ENCODE results near the gene PLEKHA5.

Gene PLEKHA5

DNA sequence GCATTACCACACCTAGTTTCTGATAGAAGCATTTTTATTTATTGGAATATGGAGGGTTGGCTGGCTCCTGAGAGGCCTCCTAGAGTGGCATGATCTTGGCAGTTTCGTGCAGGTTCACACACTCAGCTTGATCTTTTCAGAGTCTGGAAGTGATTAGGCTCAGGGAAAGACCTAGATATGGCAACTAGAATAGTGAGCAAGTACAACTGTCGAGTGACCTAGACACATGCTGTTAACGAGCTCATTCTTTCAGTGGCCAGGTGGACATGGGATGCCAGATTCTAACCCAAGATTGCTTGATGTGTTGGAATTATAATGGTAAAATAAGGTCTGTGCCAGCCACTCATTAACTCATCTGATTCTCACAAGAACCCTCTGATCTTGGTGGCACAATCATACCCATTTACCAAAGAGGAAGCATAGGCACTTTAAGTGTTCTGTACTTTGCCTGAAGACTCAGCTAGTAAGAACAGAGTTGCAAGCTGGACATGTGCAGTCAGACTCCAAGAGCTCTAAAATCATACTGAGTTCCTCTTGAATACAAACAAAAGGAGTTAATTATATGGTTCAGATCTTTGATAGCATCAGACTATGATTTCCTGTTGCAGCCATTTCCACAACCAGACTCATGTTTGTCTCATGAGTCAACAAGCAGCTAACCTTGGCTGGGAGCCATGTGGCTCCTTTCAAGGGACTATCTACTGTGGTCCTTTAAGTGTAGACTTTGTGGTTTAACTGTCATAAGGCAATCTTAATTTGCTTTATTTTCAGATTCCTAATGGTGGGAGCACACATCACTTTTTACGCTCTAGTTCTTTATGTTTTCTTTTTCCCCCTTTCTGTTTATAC lies 144.2 kb downstream of the PLEKHA5 start:
- in situ Hi-C loops (cut with MboI; ENCODE audit: low pct_unique_long_range_greater_than_20kb, low sequenced_read_pairs, unreplicated experiment) = no loop called here

DNA sequence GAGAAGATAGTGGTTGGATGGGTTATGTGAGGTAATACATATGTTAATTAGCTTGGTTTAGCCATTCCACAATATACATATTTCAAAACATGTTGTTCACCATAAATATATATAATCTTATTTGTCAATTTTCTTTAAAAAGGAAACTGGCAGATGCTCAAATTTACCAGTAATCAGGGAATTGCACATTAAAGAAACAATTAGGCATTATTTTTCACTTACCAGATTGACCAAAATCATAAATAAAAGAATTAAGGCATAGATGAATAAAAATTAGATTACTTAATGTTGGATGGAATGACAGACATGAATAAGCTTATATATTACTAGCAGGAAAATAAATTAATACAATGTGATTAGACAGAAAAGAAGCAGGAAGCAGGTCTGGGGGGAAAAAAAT lies 147.2 kb downstream of the PLEKHA5 start:
- no peak for DNase-seq (ENCODE audit: low spot score)
- in situ Hi-C loops (cut with MboI; ENCODE audit: low pct_unique_long_range_greater_than_20kb, low sequenced_read_pairs, unreplicated experiment) = no loop called here
- TF ChIP-seq CTCF (IDR thresholded peaks at IDR 0.05; ENCODE audit: extremely low read depth, insufficient read depth, missing control alignments) = no peak

More for the DNA sequence above, 144.2 kb downstream of the PLEKHA5 start:
- no peak for DNase-seq (ENCODE audit: low spot score)
- TF ChIP-seq CTCF (IDR thresholded peaks at IDR 0.05; ENCODE audit: extremely low read depth, insufficient read depth, missing control alignments) = no peak

DNA sequence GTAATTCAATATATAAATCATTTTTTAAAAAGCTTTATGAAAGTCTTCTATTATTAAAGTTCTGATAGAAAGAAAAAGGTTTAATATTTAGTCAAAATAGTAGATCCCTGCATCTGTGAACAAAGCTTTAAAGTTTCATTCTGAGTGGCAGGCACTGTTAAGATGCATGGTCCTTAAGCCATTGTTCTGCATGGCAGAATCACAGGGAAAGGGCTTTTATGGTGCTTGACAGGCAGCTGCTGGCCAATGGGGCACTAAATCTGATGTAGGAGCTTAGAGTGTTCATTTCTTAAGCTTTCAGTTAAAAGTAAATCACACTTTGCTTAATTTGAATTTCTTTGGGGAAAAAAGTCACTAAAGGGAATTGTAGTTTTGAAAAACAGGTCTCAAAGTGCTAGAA lies 148.2 kb downstream of the PLEKHA5 start:
- in situ Hi-C loops (cut with MboI; ENCODE audit: low pct_unique_long_range_greater_than_20kb, low sequenced_read_pairs, unreplicated experiment) = no loop called here
- DNase-seq (ENCODE audit: low spot score) = no peak
- TF ChIP-seq CTCF (IDR thresholded peaks at IDR 0.05; ENCODE audit: extremely low read depth, insufficient read depth, missing control alignments) = no peak

- TF ChIP-seq CTCF (IDR thresholded peaks at IDR 0.05; ENCODE audit: extremely low read depth, insufficient read depth, missing control alignments) = no peak
- in situ Hi-C loops (cut with MboI; ENCODE audit: low pct_unique_long_range_greater_than_20kb, low sequenced_read_pairs, unreplicated experiment) = no loop called here
- no peak for DNase-seq (ENCODE audit: low spot score)
Observed at GRCh38 chr12:19278407-19278806, 148.9 kb downstream of the PLEKHA5 start.

DNA sequence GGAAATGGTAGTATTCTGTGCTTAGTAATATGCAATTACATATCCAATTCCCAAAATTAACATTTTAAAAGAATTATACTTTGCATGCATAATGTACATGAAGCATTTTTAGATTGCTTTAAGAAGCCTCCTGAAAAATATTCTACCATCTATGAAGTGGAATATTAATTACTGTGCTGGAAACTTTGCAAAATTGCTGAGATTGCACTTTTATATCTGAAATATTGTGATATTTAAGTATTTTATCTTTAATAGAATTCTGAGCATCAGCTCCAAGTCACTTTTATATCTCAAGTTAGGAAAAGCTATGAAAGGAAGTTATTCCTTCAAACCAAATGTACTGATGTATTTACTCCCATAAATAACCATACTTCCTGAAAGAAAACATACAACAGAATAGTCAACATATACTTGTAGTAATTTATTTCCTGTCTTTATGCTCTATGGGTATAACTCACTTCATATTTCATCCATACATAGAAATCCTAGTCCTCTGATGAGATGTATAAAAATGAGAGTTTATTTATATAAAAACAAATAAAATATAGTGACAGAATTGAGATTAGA lies 152.7 kb downstream of the PLEKHA5 start:
- DNase-seq (ENCODE audit: low spot score) = no peak
- in situ Hi-C loops (cut with MboI; ENCODE audit: low pct_unique_long_range_greater_than_20kb, low sequenced_read_pairs, unreplicated experiment) = no loop called here
- no peak for TF ChIP-seq CTCF (IDR thresholded peaks at IDR 0.05; ENCODE audit: extremely low read depth, insufficient read depth, missing control alignments)

DNA sequence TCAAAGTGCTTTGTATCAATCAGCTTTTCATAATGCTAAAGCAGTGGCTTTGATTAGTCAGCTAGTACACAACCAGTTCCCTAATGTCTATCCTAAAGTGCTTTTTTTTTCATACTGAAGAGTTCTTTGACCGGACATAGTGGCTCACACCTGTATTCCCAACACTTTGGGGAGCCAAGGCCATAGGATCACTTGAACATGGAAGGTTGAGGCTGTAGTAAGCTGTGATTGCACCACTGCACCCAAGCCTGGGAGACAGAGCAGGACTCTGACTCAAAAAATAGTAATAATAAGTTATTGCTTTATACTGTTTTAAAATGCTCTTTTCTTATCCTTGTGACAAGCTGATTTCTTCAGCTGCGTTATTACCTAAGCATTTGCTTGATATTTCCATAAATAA lies 155.1 kb downstream of the PLEKHA5 start:
- no peak for TF ChIP-seq CTCF (IDR thresholded peaks at IDR 0.05; ENCODE audit: extremely low read depth, insufficient read depth, missing control alignments)
- no peak for DNase-seq (ENCODE audit: low spot score)
- in situ Hi-C loops (cut with MboI; ENCODE audit: low pct_unique_long_range_greater_than_20kb, low sequenced_read_pairs, unreplicated experiment) = no loop called here
